Adipose tissue (tissue), 3 donors: ENCODE results near the gene KCNQ2. TPM values are rescaled to one million over a fixed set of nuclear protein-coding genes. Genes with fewer than 3 reads are reported as not detected.

Experiments used
- H3K27ac ChIP-seq: one replicate; pipeline ENCODE4 v1.5.1; 2013; ENCODE audit warnings: low read depth, low read length
- WGBS, 3 donors: extraction: QIAGEN DNeasy Blood & Tissue Kit; methylation state at CpG; one replicate each; pipeline ENCODE4 v1.1.7; 2013; 5-methylcytosine and 5-hydroxymethylcytosine counted together
- polyA plus RNA-seq, 3 donors: library from polyadenylated mRNA; stranded (reverse); fragments of 200-250 nt; gene quantifications; one replicate each; pipeline ENCODE4 v1.2.3, GENCODE V29; 2013
- donor health status: healthy with polysubstance abuse.
- donor health status: Bipolar disorder and iron deficiency.
- donor health status: healthy.

KCNQ2 gene
- polyA plus RNA-seq, 3 donors, result 0.10 to 1.6 TPM; not detected in 1

DNA sequence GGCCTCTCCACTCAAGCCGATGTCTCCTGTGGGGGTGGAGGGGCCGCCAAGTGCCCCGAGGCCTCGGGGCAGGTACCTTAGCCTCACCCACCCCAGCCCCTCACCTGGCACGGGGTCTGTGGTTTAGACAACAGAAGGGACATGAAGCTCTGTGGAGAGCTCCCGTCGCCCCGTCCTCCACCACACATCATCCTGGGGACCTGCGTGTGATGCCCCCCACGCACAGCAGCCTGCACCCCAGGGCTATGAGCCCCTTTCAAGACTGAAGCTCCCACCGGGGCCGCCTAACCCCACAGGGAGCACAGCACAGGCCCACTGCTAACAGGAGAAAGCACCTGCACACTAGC is 8.2 kb downstream of the KCNQ2 start:
- WGBS, 3 donors, result 68 to 80% (median 74%) methylated on average over 12 of the region's 12 CpGs

GRCh38 chr20:63463400-63464288 is 8.8 kb downstream of the KCNQ2 start:
- 34 to 48% (median 48%) methylated on average over 22 of the region's 22 CpGs for WGBS, 3 donors
- no peak overlapping the region for H3K27ac ChIP-seq

More for the DNA sequence above, 8.2 kb downstream of the KCNQ2 start:
- H3K27ac ChIP-seq, result no peak overlapping the region

DNA sequence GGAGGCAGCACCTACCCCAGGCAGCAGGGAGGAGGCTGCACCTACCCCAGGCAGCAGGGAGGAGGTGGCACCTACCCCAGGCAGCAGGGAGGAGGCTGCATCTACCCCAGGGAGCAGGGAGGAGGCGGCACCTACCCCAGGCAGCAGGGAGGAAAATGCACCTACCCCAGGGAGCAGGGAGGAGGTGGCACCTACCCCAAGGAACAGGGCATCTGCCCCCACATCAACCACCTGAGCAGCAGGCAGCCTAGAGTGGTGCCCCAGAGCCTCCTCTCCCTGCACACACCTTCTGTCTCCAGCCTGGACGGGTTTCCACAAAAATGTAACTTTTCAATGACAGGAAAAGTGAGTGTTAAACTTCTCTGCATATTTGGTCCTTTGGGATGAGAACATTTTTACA is 10.2 kb downstream of the KCNQ2 start:
- H3K27ac ChIP-seq, result no peak overlapping the region
- 55 to 69% (median 65%) methylated on average over 2 of the region's 2 CpGs for WGBS, 3 donors

- 19 to 34% (median 26%) methylated on average over 22 of the region's 22 CpGs for WGBS, 3 donors
- H3K27ac ChIP-seq, result no peak overlapping the region
Observed at GRCh38 chr20:63461104-63461763, 11.2 kb downstream of the KCNQ2 start.

DNA sequence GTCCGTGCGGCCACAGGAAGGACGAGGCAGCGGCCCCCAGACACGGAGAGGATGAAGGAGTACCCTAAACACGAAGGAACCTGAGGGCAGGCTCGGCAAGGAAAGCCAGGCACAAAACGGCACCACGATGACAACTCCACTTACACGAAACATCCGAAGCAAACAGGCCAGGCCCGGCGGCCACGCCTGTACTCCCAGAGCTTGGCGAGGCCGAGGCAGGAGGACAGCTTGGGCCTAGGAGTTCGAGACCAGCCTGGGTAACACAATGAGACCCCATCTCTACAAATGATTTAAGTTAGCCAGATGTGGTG is 13.4 kb downstream of the KCNQ2 start:
- 76 to 81% (median 80%) methylated on average over 17 of the region's 17 CpGs for WGBS, 3 donors
- H3K27ac ChIP-seq, result no peak overlapping the region

DNA sequence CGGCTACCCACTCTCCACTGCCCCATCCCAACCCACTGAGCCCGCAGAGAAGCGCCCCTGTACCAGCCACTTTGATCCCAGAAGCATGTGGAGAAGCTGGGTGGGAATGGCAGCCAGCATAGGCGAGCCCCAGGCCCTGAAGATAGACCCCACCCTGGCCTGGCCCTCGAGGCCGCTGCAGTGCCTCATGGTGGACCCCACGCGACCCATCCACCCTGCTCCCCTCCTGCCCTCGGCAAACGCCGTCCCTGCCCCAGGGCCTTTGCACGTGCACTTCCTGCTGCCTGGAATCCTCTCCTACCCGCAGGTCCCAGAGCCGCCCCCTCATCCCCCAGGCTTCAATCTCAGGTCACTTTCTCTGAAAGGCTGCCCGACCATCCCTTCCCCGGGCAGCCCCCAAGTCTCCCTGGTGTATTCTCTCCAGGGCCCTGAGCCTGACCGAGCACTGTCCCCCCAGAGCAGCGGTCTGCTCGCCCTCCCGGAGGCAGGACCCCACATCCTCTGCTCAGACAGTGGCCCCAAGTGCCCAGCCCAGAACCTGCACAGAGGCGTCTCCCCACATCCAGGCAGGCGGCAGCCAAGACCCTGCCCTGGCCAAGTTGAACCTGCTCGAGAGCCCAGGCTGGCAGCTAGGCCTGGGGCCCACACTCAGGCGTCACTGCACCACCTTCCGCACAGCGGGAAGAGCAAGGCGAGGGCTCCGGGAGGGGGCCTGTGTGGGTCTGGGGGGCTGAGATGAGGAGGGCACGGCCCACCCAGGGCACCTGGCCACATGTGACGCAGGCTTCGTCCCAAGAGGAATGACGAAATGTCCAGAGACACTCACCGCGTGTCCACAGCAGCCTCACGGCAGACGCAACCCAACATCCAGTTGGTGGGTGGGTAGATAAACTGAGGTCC is 14.0 kb downstream of the KCNQ2 start:
- 86 to 90% (median 89%) methylated on average over 36 of the region's 36 CpGs for WGBS, 3 donors
- no peak overlapping the region for H3K27ac ChIP-seq

DNA sequence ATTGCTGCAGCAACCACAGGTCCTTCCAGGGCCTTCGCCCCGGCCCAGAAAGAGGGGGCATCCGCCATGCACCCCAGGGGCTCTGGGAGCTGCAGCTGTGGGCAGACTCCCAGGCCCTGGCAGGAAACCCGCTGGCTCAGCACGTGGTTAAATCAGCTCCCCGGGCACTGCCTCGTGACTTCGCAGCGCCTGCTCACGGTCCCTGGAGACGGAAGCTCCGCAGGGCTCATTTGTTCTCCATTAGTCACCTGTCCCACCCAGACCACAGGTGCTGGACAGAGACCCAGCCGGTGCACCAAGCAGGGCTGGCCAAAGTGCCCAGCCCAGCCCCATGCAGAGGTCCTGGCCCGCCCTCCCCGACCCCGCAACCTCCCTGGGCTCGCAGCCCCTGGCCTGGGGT is 14.7 kb downstream of the KCNQ2 start:
- H3K27ac ChIP-seq, result no peak overlapping the region
- 37 to 44% (median 40%) methylated on average over 17 of the region's 17 CpGs for WGBS, 3 donors

DNA sequence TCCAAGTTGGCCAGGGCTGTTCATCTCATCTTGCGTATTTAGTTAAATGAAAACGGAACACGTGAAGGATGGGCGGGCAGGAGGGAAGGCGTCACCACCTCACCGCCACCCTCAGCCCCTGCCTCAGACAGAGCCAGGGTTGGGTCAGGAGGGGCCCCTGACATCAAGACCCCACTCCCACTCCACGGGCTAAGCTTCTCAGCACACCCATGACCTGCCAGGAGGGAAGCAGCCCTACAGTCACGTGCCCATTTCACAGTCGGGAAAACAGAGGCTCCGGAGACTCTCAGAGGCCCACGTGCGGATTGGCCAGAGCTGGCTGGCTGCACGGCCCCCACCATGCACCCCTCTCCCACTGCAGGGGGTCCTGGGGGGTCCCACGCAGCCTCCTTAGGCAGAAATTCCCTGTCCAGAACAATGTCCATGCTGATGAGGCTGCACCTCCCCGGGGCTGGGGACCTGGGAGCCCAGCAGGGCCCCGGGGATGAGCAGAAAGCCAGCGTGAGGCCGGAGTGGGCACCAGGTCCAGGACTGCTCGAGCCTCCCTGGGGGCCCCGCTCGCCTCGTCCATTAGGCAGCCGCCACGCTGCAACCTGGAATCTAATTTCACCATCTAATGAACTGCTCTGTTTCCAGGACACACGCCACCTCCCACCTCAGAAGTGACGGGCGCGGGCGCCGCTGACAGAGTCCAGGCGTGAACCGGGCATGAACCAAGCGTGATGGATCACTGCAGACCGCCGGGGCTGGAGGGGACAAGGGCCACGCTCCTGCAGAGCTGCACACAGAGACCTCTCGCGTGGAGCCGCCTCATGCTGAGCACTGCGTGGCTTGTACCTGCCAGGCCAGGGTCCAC is 15.8 kb downstream of the KCNQ2 start:
- 46 to 55% (median 55%) methylated on average over 38 to 40 of the region's 40 CpGs for WGBS, 3 donors
- no peak overlapping the region for H3K27ac ChIP-seq

DNA sequence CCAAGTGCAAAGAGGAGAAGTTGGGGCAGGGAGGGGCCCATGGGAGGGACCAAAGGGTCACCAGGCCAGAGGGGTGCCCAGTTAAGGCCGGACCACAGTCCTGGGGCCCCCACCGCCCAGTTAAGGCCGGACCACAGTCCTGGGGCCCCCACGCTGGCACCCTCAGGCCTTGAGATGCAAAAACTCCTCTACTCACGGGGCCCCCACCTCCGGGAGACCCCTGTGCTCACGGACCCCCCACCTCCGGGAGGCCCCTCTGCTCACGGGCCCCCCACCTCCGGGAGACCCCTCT is 16.9 kb downstream of the KCNQ2 start:
- WGBS, 3 donors, result 57 to 81% (median 78%) methylated on average over 5 to 10 of the region's 10 CpGs
- H3K27ac ChIP-seq, result no peak overlapping the region

DNA sequence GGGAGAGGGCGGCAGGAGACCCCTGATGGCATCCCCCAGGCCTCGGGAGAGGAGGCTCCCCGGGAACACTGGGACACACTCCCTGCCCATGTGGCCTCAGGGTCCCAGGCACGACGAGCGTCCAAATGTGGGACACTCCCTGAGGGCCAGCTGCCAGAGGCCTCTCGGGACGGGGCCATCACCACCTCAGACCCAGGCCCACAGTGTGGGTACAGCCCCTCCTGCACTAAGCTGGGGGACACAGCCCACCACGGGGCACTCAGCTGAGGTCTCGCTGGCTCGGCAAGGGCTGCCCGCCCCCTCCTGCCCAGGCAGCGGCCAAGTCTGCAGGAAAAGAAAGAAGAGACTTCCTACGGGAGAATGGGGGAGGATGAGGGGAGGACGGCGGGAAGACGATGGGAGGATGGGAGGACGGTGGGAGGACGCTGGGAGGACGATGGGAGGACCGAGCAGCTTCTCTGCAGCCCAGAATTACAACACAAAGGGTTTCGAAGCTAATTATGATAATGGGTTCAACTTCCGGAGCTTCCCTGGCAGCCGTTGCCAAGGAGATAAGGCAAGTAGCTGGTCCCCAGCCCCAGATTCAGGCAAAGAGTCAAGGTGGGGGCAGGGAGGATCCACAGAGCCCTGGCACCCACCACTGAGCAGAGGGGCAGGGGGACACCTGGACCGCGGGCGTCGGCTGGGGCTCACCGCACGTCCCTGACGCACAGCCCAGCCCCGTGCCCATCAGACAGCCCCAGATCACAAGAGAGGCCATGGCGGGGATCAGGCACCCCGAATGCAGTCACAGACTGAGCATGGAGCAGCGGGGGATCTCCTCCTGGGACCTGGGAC is 17.5 kb downstream of the KCNQ2 start:
- 33 to 44% (median 39%) methylated on average over 32 to 35 of the region's 35 CpGs for WGBS, 3 donors
- no peak overlapping the region for H3K27ac ChIP-seq

DNA sequence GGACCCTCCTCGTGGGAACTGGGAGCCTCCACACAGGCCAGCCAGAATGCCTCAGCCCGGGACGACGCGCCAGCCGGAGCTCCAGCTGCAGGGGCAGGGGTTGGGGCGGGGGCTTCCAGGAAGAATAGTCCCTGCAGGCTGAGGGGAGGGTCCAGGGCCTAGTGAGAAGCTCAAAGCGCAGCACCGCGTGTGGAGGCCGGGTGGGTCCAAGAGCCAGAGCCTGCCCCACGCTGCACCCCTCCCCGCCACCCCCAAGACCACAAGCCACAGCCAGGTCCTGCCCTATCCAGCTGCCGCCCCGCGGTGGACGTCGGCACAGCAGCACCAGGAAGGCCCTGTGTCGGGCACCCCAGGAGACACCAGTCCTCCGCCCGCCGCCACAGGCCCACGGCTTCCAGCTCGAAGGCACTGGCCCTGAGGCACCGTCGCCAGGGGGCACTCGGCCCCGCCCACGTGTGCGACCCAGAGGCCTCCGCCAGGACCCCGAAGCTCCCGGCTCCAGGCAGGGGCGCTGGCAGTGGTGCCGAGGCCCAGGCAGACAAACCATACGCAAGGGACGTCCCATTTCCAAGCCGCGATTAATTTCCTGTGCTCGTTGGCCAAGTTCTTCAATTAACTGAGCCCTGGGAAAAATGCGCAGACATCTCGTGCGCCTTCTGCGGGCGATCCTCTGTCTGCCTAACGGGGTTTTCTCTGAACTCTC is 19.5 kb downstream of the KCNQ2 start:
- no peak overlapping the region for H3K27ac ChIP-seq
- 39 to 49% (median 47%) methylated on average over 39 to 46 of the region's 46 CpGs for WGBS, 3 donors

GRCh38 chr20:63452341-63452740 is 20.1 kb downstream of the KCNQ2 start:
- WGBS, 3 donors, result 78 to 85% (median 84%) methylated on average over 20 of the region's 20 CpGs
- no peak overlapping the region for H3K27ac ChIP-seq

- 81 to 91% (median 90%) methylated on average over 16 to 17 of the region's 17 CpGs for WGBS, 3 donors
Observed at GRCh38 chr20:63451821-63452220, 20.6 kb downstream of the KCNQ2 start.

DNA sequence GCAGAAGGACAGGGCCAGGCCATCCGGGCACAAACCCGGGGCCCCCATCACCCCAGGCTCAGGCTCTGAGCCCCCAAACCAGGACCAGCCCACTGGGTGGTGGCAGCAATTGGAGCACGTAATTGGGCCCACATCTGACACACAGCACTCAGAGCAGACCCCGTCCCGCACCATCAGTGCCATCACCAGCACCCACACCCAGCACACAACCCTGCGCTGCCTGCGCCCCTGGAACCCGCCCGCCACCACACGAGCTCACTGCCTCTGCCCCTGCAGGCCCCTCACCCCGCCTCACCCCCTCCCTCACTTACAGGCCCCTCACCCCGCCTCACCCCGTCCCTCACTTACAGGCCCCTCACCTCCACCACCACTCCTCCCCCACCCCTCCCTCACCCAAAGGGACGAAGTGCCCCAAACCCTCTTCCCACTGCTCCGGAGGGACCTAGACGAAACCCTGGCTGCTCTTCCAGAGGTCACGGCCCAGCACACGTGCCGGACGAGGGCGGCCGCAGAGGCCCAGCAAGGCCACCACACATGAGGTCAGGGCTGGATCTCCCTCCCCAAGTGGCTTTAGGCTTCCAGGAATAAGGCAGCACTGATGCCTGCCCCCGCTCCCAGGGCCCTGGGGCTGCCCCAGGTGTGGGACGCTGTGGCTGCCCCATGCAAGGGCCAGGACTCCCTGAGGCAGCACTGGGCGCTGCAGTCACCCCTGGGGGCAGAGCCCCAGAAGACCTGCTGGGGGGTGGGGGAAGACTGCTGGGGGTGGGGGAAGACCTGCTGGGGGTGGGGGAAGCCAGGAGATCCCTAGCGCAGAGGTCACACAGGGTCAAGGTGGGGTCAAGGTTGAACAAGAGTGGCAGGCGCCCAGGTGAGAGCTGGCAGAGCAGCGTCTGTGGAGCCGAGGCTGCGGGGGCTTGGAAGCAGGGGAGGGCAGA is 22.4 kb downstream of the KCNQ2 start:
- H3K27ac ChIP-seq, result no peak overlapping the region
- 55 to 83% (median 81%) methylated on average over 27 to 30 of the region's 30 CpGs for WGBS, 3 donors

More at GRCh38 chr20:63451821-63452220, 20.6 kb downstream of the KCNQ2 start:
- no peak overlapping the region for H3K27ac ChIP-seq

- 79 to 88% (median 84%) methylated on average over 5 of the region's 5 CpGs for WGBS, 3 donors
- no peak overlapping the region for H3K27ac ChIP-seq
Observed at GRCh38 chr20:63449025-63449424, 23.4 kb downstream of the KCNQ2 start.

- WGBS, 3 donors, result 34 to 60% (median 48%) methylated on average over 18 of the region's 18 CpGs
- H3K27ac ChIP-seq, result no peak overlapping the region
Observed at GRCh38 chr20:63448031-63448430, 24.4 kb downstream of the KCNQ2 start.
